ENCODE data around the gene ZC2HC1B. TPM values are rescaled to one million over a fixed set of nuclear protein-coding genes. Genes with fewer than 3 reads are reported as not detected.
"Not testable (repeated sequence)": the region's sequence is repeated elsewhere in the genome, so short reads cannot be mapped to it uniquely, and the experiment has no call there.

ZC2HC1B gene
- total RNA-seq, 4 donors from 2014 or later: not detected

- DNase-seq (ENCODE audit: low spot score) (no peak), ATAC-seq (ENCODE audit: low FRiP score) (no peak)
- TF ChIP-seq CTCF (IDR thresholded peaks at IDR 0.05): no peak
Measured at GRCh38 chr6:143844006-143844405, 20.3 kb upstream of the ZC2HC1B start.

- DNase-seq (ENCODE audit: low spot score) (no peak), ATAC-seq (ENCODE audit: low FRiP score) (no peak)
- no peak for TF ChIP-seq CTCF (IDR thresholded peaks at IDR 0.05)
Measured at GRCh38 chr6:143845033-143845432, 19.2 kb upstream of the ZC2HC1B start.

- not testable (repeated sequence) for DNase-seq (ENCODE audit: low spot score); ATAC-seq (ENCODE audit: low FRiP score)
Measured at GRCh38 chr6:143851706-143852105, 12.6 kb upstream of the ZC2HC1B start.

GRCh38 chr6:143855057-143855456, 9.2 kb upstream of the ZC2HC1B start:
- ATAC-seq (ENCODE audit: low FRiP score); DNase-seq (ENCODE audit: low spot score): not testable (repeated sequence)

GRCh38 chr6:143856762-143857161, 7.5 kb upstream of the ZC2HC1B start:
- DNase-seq (ENCODE audit: low spot score); ATAC-seq (ENCODE audit: low FRiP score): not testable (repeated sequence)

GRCh38 chr6:143857651-143858050, 6.6 kb upstream of the ZC2HC1B start:
- DNase-seq (ENCODE audit: low spot score) (no peak), ATAC-seq (ENCODE audit: low FRiP score) (no peak)
- TF ChIP-seq CTCF (IDR thresholded peaks at IDR 0.05): no peak

- ATAC-seq (ENCODE audit: low FRiP score) (no peak), DNase-seq (ENCODE audit: low spot score) (no peak)
- no peak for TF ChIP-seq CTCF (IDR thresholded peaks at IDR 0.05)
Measured at GRCh38 chr6:143859891-143860660, 4.2 kb upstream of the ZC2HC1B start.

GRCh38 chr6:143863771-143864170, 503 bp upstream of the ZC2HC1B start:
- TF ChIP-seq CTCF (IDR thresholded peaks at IDR 0.05): no peak
- no peak for DNase-seq (ENCODE audit: low spot score)
- no peak for ATAC-seq (ENCODE audit: low FRiP score)

GRCh38 chr6:143867236-143867635, 3.0 kb downstream of the ZC2HC1B start:
- ATAC-seq (ENCODE audit: low FRiP score) (no peak), DNase-seq (ENCODE audit: low spot score) (no peak)
- TF ChIP-seq CTCF (IDR thresholded peaks at IDR 0.05): no peak

- not testable (repeated sequence) for ATAC-seq (ENCODE audit: low FRiP score); DNase-seq (ENCODE audit: low spot score)
Measured at GRCh38 chr6:143868808-143869207, 4.5 kb downstream of the ZC2HC1B start.

- DNase-seq (ENCODE audit: low spot score); ATAC-seq (ENCODE audit: low FRiP score): not testable (repeated sequence)
Measured at GRCh38 chr6:143871202-143871730, 7.0 kb downstream of the ZC2HC1B start.

All from omental fat pad (tissue), 4 donors.